ENCODE results near the gene RC3H2.

RC3H2 gene

DNA sequence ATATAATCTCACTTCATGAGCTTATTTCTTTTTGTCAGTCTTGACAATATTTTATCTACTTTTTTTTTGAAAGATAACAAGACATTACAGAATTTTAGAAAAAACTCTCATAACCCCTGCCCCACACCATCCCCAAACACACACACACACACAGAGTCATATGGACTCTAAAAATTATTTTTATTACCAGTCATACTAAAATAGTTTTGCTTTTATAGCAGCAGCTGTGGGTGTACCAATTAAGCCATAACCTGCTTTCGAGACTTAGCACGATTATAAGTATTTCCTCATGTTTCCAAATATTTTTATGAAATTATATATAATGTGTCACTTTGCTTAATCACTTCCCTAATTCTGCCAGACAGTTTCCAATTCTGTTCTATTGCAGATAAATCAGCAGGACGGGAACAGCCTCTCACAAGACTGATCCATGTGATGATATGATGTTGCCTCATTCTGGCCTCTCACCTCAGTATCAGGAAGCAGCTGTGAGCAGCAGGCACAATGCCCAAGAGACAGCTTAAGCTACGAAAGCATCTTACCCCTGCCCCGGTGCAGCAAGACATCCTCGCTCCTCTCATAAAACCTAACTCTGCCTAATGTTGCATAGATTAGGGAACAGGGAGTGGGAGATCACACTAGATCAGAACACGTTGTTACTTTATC is 83.7 kb downstream of the RC3H2 start:
- Histone ChIP-seq H3K4me3 (ENCODE audit: low read depth, low read length) (no peak overlapping the region), H3K9me3 (ENCODE audit: severe bottlenecking) (no peaks in the 10 kb centered on the region), H3K27ac (no peak overlapping the region), H3K27me3 (ENCODE audit: insufficient read depth, low read depth, severe bottlenecking) (no peaks in the 10 kb centered on the region), H3K36me3 (peaks cover 67% of the 10 kb centered on the region)
- no peak for DNase-seq
- TF ChIP-seq CTCF (IDR thresholded peaks at IDR 0.05; ENCODE audit: low read depth, low read length): no peak

GRCh38 chr9:122820490-122820845 is 84.7 kb downstream of the RC3H2 start:
- H3K27ac ChIP-seq: no peak overlapping the region

GRCh38 chr9:122819791-122820489 is 85.2 kb downstream of the RC3H2 start:
- peaks cover 55% of the 10 kb centered on the region for H3K36me3 ChIP-seq
- no peak for DNase-seq
- no peak for TF ChIP-seq CTCF (IDR thresholded peaks at IDR 0.05; ENCODE audit: low read depth, low read length)
- no peaks in the 10 kb centered on the region for H3K9me3 ChIP-seq (ENCODE audit: severe bottlenecking)
- no peak overlapping the region for H3K4me3 ChIP-seq (ENCODE audit: low read depth, low read length)
- no peaks in the 10 kb centered on the region for H3K27me3 ChIP-seq (ENCODE audit: insufficient read depth, low read depth, severe bottlenecking)
- no peak overlapping the region for H3K27ac ChIP-seq

More at GRCh38 chr9:122820490-122820845, 84.7 kb downstream of the RC3H2 start:
- no peak overlapping the region for H3K4me3 ChIP-seq (ENCODE audit: low read depth, low read length)
- peaks cover 60% of the 10 kb centered on the region for H3K36me3 ChIP-seq
- DNase-seq: no peak
- H3K9me3 ChIP-seq (ENCODE audit: severe bottlenecking): no peaks in the 10 kb centered on the region
- H3K27me3 ChIP-seq (ENCODE audit: insufficient read depth, low read depth, severe bottlenecking): no peaks in the 10 kb centered on the region
- TF ChIP-seq CTCF (IDR thresholded peaks at IDR 0.05; ENCODE audit: low read depth, low read length): no peak

DNA sequence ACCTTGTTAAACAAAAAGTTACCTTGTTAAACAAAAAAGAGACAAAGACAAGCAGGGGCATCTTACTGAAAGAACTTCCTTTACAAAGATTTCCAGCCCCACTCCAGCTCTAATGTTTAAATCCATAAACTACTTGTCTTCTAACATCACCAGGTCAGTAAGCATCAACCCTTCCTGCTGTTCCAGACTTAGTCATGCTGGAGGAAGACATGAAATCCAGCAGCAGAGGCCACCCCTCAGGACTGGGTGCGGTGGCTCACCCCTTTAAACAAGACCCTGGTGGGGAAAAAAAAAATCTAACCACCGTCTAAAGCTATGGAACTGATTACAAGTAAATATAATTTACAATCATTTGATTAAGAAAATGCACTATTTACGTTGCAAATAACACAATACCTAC is 85.8 kb downstream of the RC3H2 start:
- no peak overlapping the region for H3K4me3 ChIP-seq (ENCODE audit: low read depth, low read length)
- no peaks in the 10 kb centered on the region for H3K27me3 ChIP-seq (ENCODE audit: insufficient read depth, low read depth, severe bottlenecking)
- DNase-seq: no peak
- no peak for TF ChIP-seq CTCF (IDR thresholded peaks at IDR 0.05; ENCODE audit: low read depth, low read length)
- H3K9me3 ChIP-seq (ENCODE audit: severe bottlenecking): no peaks in the 10 kb centered on the region
- peaks cover 49% of the 10 kb centered on the region for H3K36me3 ChIP-seq
- H3K27ac ChIP-seq: no peak overlapping the region

GRCh38 chr9:122816163-122816867 is 88.8 kb downstream of the RC3H2 start:
- H3K9me3 ChIP-seq (ENCODE audit: severe bottlenecking): no peaks in the 10 kb centered on the region
- H3K27me3 ChIP-seq (ENCODE audit: insufficient read depth, low read depth, severe bottlenecking): no peaks in the 10 kb centered on the region
- no peak overlapping the region for H3K27ac ChIP-seq
- H3K36me3 ChIP-seq: peaks cover 29% of the 10 kb centered on the region
- no peak overlapping the region for H3K4me3 ChIP-seq (ENCODE audit: low read depth, low read length)
- DNase-seq: no peak
- no peak for TF ChIP-seq CTCF (IDR thresholded peaks at IDR 0.05; ENCODE audit: low read depth, low read length)

Data from WERI-Rb-1 (cell line).